K562 (cell line): Measurements from ENCODE around the gene FAM111B. TPM values are rescaled to one million over a fixed set of nuclear protein-coding genes. Genes with fewer than 3 reads are reported as not detected.
"Not testable (repeated sequence)": the region's sequence is repeated elsewhere in the genome, so short reads cannot be mapped to it uniquely, and the experiment has no call there.

Experiments used
- ATAC-seq: fragments of 200-7000 bp; cut with Tn5 transposase; 3 replicates; pipeline ENCODE4 v1.9.1; 2020; ENCODE audit warnings: moderate library complexity
- BruUV-seq: library from RNA; stranded (reverse); fragments of 400-500 nt; replicated peaks from 2 replicates; lab custom pipeline; 2021; lab: Mats Ljungman, UMichigan
- CTCF ChIA-PET: fragments of 300-600 bp; formaldehyde crosslinking; extraction: SDS; loops from one replicate; lab custom pipeline; 2021; ENCODE audit warnings: low intra/inter-chr PET ratio; lab: Yijun Ruan, JAX
- POLR2A ChIA-PET: fragments of 300-600, 350-650 bp; sonication (Branson Sonifier 250); formaldehyde crosslinking; extraction: SDS; loops from one replicate; lab custom pipeline; 2021; ENCODE audit warnings: antibody characterized with exemption, inconsistent platforms; lab: Yijun Ruan, JAX
- DNase-seq, 4 experiments: peaks; one replicate each; pipeline versions ENCODE4 v3.0.0 to v3.0.0-alpha.2; 2011 to 2018; ENCODE audit warnings: low spot score in 3 of 4, mixed read lengths in 3 of 4; ENCODE audit errors: extremely low read depth in 1 of 4
- FAIRE-seq: peaks from 2 replicates; lab custom pipeline; 2011; peaks lifted over from hg19 to GRCh38; lab: Jason Lieb, UNC
- H2AFZ ChIP-seq: 2 replicates; pipeline ENCODE4 v1.6.0; 2011; ENCODE audit warnings: low read depth, low read length, control low read depth, inconsistent platforms
- H3K27ac ChIP-seq: fragments of 200-600 bp; 3 replicates; pipeline ENCODE4 v1.8.0; 2011; ENCODE audit warnings: low read depth, mild to moderate bottlenecking, control low read depth, inconsistent platforms, low read length, moderate library complexity, mixed read lengths; ENCODE audit errors: extremely low read depth
- H3K27me3 ChIP-seq, 2 experiments: fragments of 300-600 bp in 1 of 2; 2 replicates in 1 of 2; 3 replicates in 1 of 2; pipeline versions ENCODE4 v1.6.0 to v1.8.0; 2011; ENCODE audit warnings: inconsistent platforms in 2 of 2, low read length in 2 of 2, mild to moderate bottlenecking in 1 of 2, mixed read lengths in 1 of 2, moderate library complexity in 1 of 2; ENCODE audit not compliant: control insufficient read depth in 2 of 2, insufficient read depth in 2 of 2
- H3K36me3 ChIP-seq: fragments of 300-600 bp; 3 replicates; pipeline ENCODE4 v1.8.0; 2011; ENCODE audit warnings: mild to moderate bottlenecking, low read length, inconsistent platforms; ENCODE audit not compliant: control insufficient read depth, insufficient read depth
- H3K4me1 ChIP-seq, 2 experiments: fragments of 200-600 bp in 1 of 2; replicated peaks in 1 of 2; 2 replicates in 1 of 2; 3 replicates in 1 of 2; pipeline versions ENCODE4 v1.5.1 to v1.8.0; 2011; ENCODE audit warnings: inconsistent platforms in 2 of 2, low read length in 2 of 2, mild to moderate bottlenecking in 1 of 2, mixed read lengths in 1 of 2, moderate library complexity in 1 of 2; ENCODE audit not compliant: control insufficient read depth in 2 of 2, insufficient read depth in 2 of 2
- H3K4me2 ChIP-seq: 2 replicates; pipeline ENCODE4 v1.6.1; 2011; ENCODE audit warnings: low read length, control low read depth, inconsistent platforms, mixed read lengths; ENCODE audit not compliant: insufficient read depth
- H3K4me3 ChIP-seq: fragments of 200-600 bp; sonication (generic), shearing (Covaris generic); 2 replicates; pipeline ENCODE4 v1.5.1; 2016; ENCODE audit warnings: control low read depth, inconsistent platforms
- H3K79me2 ChIP-seq: fragments of 200-600 bp; 3 replicates; pipeline ENCODE4 v1.8.0; 2011; ENCODE audit warnings: low read length, inconsistent platforms; ENCODE audit not compliant: control insufficient read depth, insufficient read depth
- H3K9ac ChIP-seq, 2 experiments: 2 replicates each; pipeline versions ENCODE4 v1.6.0 to v1.6.1; 2011; ENCODE audit warnings: low read depth in 2 of 2, low read length in 2 of 2, control low read depth in 1 of 2, inconsistent platforms in 1 of 2, mild to moderate bottlenecking in 1 of 2, mixed read lengths in 1 of 2; ENCODE audit not compliant: insufficient read depth in 1 of 2
- H3K9me1 ChIP-seq: one replicate; pipeline ENCODE4 v1.6.0; 2011; ENCODE audit warnings: inconsistent platforms, mild to moderate bottlenecking, low read length, moderate library complexity; ENCODE audit not compliant: control insufficient read depth, insufficient read depth
- H3K9me3 ChIP-seq: replicated peaks from 2 replicates; pipeline ENCODE4 v1.5.1; 2011; ENCODE audit warnings: low read depth, low read length, inconsistent platforms; ENCODE audit not compliant: control insufficient read depth, insufficient read depth
- H4K20me1 ChIP-seq: replicated peaks from 2 replicates; pipeline ENCODE4 v1.6.1; 2011; ENCODE audit warnings: low read length, inconsistent platforms, mixed read lengths; ENCODE audit not compliant: control insufficient read depth, insufficient read depth
- RBM25 ChIP-seq: fragments of 200-400 bp; formaldehyde crosslinking; IDR thresholded peaks from 2 replicates; pipeline ENCODE4 v1.6.1; 2018; ENCODE audit warnings: low read length, low read depth, moderate library complexity; ENCODE audit not compliant: severe bottlenecking
- STAG1 ChIP-seq: sonication (generic); formaldehyde crosslinking; IDR thresholded peaks from 2 replicates; pipeline ENCODE4 v1.5.0; 2020; ENCODE audit warnings: missing genetic modification reagents, borderline replicate concordance
- WGBS: fragments of 100-300 bp; shearing (Covaris generic); methylation state at CpG from one replicate; pipeline ENCODE4 v1.1.6; 2016; ENCODE audit warnings: low coverage, mixed read lengths; ENCODE audit not compliant: insufficient coverage; ENCODE audit errors: missing lambda C conversion rate; 5-methylcytosine and 5-hydroxymethylcytosine counted together
- in situ Hi-C: fragments of 300-500 bp; cut with MboI; formaldehyde crosslinking; loops from 4 replicates; pipeline ENCODE4 v1.15.0; 2018; ENCODE audit warnings: inconsistent platforms, mixed read lengths
- intact Hi-C: fragments of 100-400 bp; cut with micrococcal nuclease; formaldehyde crosslinking; loops from 2 replicates; pipeline ENCODE4 v1.14.2; 2022
- polyA plus RNA-seq, 8 experiments: library from polyadenylated mRNA; depleted of rRNA in 4 of 8; stranded (reverse) in 5 of 8; unstranded in 3 of 8; fragments of >200 nt; fragmentation: Nextera tagmentation in 2 of 8; fragmentation: Illumina TruSeq in 1 of 8; extraction: Ambion mirVana in 2 of 8; extraction: Trizol in 1 of 8; gene quantifications; 2 replicates each; pipeline versions ENCODE4 v1.2.1 to v1.2.3, GENCODE V29; 2011 to 2014; ENCODE audit warnings: inconsistent platforms in 1 of 8, missing spikeins in 1 of 8
- total RNA-seq, 7 experiments: library from RNA; depleted of rRNA in 6 of 7; stranded (reverse); fragments of >200 nt in 6 of 7; fragmentation: Illumina TruSeq in 2 of 7; extraction: Trizol in 2 of 7; gene quantifications; 2 replicates each; pipeline versions ENCODE4 v1.2.1 to v1.2.3, GENCODE V29; 2011 to 2021; ENCODE audit warnings: low replicate concordance in 1 of 7
- TF ChIP-seq, protein P1 (sequence below): fragments of 450-650 bp; formaldehyde crosslinking; IDR thresholded peaks from 2 replicates; pipeline ENCODE4 v1.4.0; 2020; ENCODE audit warnings: mild to moderate bottlenecking, moderate library complexity
- TF ChIP-seq, protein P2 (sequence below), 2 experiments: fragments of 450-650 bp; formaldehyde crosslinking in 1 of 2; IDR thresholded peaks; 2 replicates each; pipeline versions ENCODE4 v1.4.0 to v1.6.1; 2014 to 2020; ENCODE audit warnings: mild to moderate bottlenecking in 2 of 2, borderline replicate concordance in 1 of 2, low read depth in 1 of 2
- TF ChIP-seq, protein P3 (sequence below), 3 experiments: IDR thresholded peaks in 2 of 3; conservative IDR thresholded peaks in 1 of 3; 2 replicates each; pipeline ENCODE4 v1.5.1; 2011 to 2012; ENCODE audit warnings: low read length in 3 of 3, mild to moderate bottlenecking in 3 of 3, control low read depth in 2 of 3, improper control_type of control experiment in 1 of 3, inconsistent platforms in 1 of 3, low read depth in 1 of 3, mixed read lengths in 1 of 3, moderate library complexity in 1 of 3; ENCODE audit not compliant: insufficient read depth in 2 of 3

FAM111B gene
- total and polyA plus RNA-seq, 9 of the 15 experiments (the other 6 are each of a cell fraction or from before 2014, with no cell fraction given): 0.01 to 0.33 (median 0.06) TPM; not detected in 5

- TF ChIP-seq, protein P1, sequence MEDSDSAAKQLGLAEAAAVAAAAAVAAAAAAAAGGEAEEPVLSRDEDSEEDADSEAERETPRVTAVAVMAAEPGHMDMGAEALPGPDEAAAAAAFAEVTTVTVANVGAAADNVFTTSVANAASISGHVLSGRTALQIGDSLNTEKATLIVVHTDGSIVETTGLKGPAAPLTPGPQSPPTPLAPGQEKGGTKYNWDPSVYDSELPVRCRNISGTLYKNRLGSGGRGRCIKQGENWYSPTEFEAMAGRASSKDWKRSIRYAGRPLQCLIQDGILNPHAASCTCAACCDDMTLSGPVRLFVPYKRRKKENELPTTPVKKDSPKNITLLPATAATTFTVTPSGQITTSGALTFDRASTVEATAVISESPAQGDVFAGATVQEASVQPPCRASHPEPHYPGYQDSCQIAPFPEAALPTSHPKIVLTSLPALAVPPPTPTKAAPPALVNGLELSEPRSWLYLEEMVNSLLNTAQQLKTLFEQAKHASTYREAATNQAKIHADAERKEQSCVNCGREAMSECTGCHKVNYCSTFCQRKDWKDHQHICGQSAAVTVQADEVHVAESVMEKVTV (CRISPR knock-in tag): peak; percentile 37; the same call in 1 of the 2 replicates
- TF ChIP-seq, protein P2, sequence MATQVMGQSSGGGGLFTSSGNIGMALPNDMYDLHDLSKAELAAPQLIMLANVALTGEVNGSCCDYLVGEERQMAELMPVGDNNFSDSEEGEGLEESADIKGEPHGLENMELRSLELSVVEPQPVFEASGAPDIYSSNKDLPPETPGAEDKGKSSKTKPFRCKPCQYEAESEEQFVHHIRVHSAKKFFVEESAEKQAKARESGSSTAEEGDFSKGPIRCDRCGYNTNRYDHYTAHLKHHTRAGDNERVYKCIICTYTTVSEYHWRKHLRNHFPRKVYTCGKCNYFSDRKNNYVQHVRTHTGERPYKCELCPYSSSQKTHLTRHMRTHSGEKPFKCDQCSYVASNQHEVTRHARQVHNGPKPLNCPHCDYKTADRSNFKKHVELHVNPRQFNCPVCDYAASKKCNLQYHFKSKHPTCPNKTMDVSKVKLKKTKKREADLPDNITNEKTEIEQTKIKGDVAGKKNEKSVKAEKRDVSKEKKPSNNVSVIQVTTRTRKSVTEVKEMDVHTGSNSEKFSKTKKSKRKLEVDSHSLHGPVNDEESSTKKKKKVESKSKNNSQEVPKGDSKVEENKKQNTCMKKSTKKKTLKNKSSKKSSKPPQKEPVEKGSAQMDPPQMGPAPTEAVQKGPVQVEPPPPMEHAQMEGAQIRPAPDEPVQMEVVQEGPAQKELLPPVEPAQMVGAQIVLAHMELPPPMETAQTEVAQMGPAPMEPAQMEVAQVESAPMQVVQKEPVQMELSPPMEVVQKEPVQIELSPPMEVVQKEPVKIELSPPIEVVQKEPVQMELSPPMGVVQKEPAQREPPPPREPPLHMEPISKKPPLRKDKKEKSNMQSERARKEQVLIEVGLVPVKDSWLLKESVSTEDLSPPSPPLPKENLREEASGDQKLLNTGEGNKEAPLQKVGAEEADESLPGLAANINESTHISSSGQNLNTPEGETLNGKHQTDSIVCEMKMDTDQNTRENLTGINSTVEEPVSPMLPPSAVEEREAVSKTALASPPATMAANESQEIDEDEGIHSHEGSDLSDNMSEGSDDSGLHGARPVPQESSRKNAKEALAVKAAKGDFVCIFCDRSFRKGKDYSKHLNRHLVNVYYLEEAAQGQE (IDR thresholded peaks at IDR 0.05; ENCODE audit: borderline replicate concordance): peak; percentile 23; the same call in 1 of the 2 replicates
- TF ChIP-seq, protein P2 (CRISPR knock-in tag; IDR thresholded peaks at IDR 0.05; ENCODE audit: low read depth): not testable (repeated sequence)
- TF ChIP-seq STAG1 (CRISPR knock-in tag) (peak; percentile 14; the same call in 1 of the 2 replicates), RBM25 (peak; percentile 32)
- TF ChIP-seq, protein P3, sequence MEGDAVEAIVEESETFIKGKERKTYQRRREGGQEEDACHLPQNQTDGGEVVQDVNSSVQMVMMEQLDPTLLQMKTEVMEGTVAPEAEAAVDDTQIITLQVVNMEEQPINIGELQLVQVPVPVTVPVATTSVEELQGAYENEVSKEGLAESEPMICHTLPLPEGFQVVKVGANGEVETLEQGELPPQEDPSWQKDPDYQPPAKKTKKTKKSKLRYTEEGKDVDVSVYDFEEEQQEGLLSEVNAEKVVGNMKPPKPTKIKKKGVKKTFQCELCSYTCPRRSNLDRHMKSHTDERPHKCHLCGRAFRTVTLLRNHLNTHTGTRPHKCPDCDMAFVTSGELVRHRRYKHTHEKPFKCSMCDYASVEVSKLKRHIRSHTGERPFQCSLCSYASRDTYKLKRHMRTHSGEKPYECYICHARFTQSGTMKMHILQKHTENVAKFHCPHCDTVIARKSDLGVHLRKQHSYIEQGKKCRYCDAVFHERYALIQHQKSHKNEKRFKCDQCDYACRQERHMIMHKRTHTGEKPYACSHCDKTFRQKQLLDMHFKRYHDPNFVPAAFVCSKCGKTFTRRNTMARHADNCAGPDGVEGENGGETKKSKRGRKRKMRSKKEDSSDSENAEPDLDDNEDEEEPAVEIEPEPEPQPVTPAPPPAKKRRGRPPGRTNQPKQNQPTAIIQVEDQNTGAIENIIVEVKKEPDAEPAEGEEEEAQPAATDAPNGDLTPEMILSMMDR (IDR thresholded peaks at IDR 0.05 in 2 of 3, conservative IDR thresholded peaks at IDR 0.05 in 1 of 3; ENCODE audit: insufficient read depth in 2 of 3, low read depth in 1 of 3, low read length in 3 of 3): peak; percentile 79 to 85 (median 82)
These were observed 48.7 kb upstream of the FAM111B start (continued) for GRCh38 chr11:59058120-59059033.

- H3K4me3 ChIP-seq, H2AFZ ChIP-seq, H4K20me1 ChIP-seq, H3K4me2 ChIP-seq, DNase-seq, H3K9ac ChIP-seq, H3K79me2 ChIP-seq, in situ Hi-C loops, H3K27ac ChIP-seq, H3K4me1 ChIP-seq, H3K9me3 ChIP-seq, H3K36me3 ChIP-seq, H3K9me1 ChIP-seq, intact Hi-C loops, POLR2A ChIA-PET, BruUV-seq, ATAC-seq, FAIRE-seq, CTCF ChIA-PET: not testable (repeated sequence)
- peaks cover 0 to 18% of the 10 kb centered on the region in 2 experiments; a peak in 4 of 5 replicates for H3K27me3 ChIP-seq
- WGBS: 2% methylated on average over 3 of the region's 3 CpGs
These were observed 46.9 kb upstream of the FAM111B start for GRCh38 chr11:59060096-59060495.
